Fibroblast of villous mesenchyme (primary cell): ENCODE measurements around the gene ATP13A4. TPM values are rescaled to one million over a fixed set of nuclear protein-coding genes. Genes with fewer than 3 reads are reported as not detected.

Experiments used
- DNase-seq: peaks from one replicate; pipeline ENCODE4 v3.0.0-alpha.2; 2010; ENCODE audit warnings: low read depth
- H3K4me3 ChIP-seq: 2 replicates; pipeline ENCODE4 v1.5.1; 2011; ENCODE audit warnings: low read depth, mild to moderate bottlenecking, low read length
- CTCF ChIP-seq: IDR thresholded peaks from 2 replicates; pipeline ENCODE4 v1.5.1; 2012; ENCODE audit warnings: low read depth, mild to moderate bottlenecking, low read length; ENCODE audit not compliant: insufficient read depth
- total RNA-seq: library from RNA; depleted of rRNA; stranded (reverse); fragments of >200 nt; gene quantifications from 2 replicates; pipeline ENCODE4 v1.2.3, GENCODE V29; 2012

Gene ATP13A4
- total RNA-seq, 1 donor: not detected

- no peak for TF ChIP-seq CTCF
- no peak overlapping the region for H3K4me3 ChIP-seq
- DNase-seq: peak; percentile 3
Measured at GRCh38 chr3:193489949-193490348, 64.7 kb downstream of the ATP13A4 start.

GRCh38 chr3:193488741-193489140 lies 66.0 kb downstream of the ATP13A4 start:
- no peak for DNase-seq
- no peak overlapping the region for H3K4me3 ChIP-seq
- TF ChIP-seq CTCF: no peak

GRCh38 chr3:193483988-193484539 lies 70.6 kb downstream of the ATP13A4 start:
- TF ChIP-seq CTCF: no peak
- no peak for DNase-seq
- no peak overlapping the region for H3K4me3 ChIP-seq

DNA sequence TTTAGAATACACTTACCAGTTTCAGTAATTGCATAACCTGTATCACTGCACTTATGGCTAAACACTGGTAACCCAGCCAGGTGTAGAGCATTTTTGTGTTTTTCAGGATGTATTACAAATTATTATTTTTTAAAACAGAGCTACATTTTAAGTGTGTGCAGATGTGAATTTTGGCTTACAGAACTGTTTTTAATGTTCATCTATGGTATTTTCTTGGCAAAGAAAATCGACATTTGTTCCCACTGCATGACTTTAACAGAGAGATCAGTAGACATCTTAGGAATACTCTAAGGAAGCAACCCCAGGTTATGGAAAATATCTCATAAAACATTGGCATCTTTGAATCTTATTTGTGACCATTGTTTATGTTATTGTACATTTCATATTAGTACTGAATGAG lies 73.3 kb downstream of the ATP13A4 start:
- H3K4me3 ChIP-seq: no peak overlapping the region
- TF ChIP-seq CTCF: no peak

DNA sequence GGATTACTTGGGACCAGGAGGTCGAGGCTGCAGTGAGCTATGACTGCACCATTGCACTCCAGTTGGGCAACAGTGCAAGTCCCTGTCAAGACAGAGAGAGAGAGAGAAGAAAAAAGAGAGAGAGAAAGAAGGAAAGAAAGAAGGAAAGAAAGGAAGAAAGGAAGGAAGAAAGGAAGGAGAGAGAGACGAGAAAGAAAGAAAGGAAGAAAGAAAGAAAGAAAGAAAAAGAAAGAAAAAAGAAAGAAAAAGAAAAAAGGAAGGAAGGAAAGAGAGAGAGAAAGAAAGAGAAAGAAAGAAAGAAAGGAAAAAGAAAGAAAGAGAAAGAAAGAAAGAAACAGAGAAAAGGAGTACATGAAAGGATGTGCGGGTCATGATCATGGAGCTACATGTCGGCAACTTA lies 80.2 kb downstream of the ATP13A4 start:
- no peak overlapping the region for H3K4me3 ChIP-seq
- DNase-seq: no peak
- TF ChIP-seq CTCF: no peak

More for the DNA sequence above, 73.3 kb downstream of the ATP13A4 start:
- no peak for DNase-seq

- no peak for DNase-seq
- TF ChIP-seq CTCF: no peak
- no peak overlapping the region for H3K4me3 ChIP-seq
Measured at GRCh38 chr3:193470710-193471109, 84.0 kb downstream of the ATP13A4 start.

DNA sequence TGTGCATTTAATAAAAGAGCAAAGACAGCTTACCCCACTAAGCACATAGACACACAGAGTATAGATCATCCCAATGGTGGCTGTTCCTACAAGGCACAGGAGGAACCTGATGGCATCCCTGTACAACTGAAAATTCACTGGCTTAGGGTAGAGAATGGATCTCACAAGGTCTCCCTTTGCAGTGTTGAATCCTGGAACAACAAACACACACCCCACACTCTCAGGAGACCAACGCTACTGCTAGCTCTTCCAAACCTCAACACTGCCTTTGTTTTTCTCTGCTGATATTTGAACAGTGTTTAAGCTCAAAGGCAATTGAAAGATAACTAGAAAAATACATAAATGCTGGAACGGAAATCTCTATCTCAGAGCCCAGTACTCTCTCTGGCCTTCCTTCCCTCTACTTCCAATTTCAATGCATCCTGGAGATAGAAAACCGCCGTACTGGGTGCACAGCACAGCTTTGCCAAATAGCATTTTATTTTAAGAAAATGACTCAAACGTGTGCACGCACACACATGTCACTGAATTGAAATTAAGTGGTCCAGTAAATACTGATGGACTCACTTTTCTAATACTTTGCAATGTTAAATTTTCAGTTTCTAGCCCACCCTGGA lies 88.6 kb downstream of the ATP13A4 start:
- TF ChIP-seq CTCF: no peak

More for the DNA sequence above, 88.6 kb downstream of the ATP13A4 start:
- no peak for DNase-seq
- no peak overlapping the region for H3K4me3 ChIP-seq
